DMS114 treated with DMSO at 0.1 percent for 48 hours (cell line): ENCODE measurements around the gene SUCLG1.
"Not testable (repeated sequence)": the region's sequence is repeated elsewhere in the genome, so short reads cannot be mapped to it uniquely, and the experiment has no call there.

Experiments used
- DNase-seq: peaks from one replicate; lab custom pipeline; 2025; ENCODE audit not compliant: unreplicated experiment; lab: John Stamatoyannopoulos, UW

The SUCLG1 gene

DNA sequence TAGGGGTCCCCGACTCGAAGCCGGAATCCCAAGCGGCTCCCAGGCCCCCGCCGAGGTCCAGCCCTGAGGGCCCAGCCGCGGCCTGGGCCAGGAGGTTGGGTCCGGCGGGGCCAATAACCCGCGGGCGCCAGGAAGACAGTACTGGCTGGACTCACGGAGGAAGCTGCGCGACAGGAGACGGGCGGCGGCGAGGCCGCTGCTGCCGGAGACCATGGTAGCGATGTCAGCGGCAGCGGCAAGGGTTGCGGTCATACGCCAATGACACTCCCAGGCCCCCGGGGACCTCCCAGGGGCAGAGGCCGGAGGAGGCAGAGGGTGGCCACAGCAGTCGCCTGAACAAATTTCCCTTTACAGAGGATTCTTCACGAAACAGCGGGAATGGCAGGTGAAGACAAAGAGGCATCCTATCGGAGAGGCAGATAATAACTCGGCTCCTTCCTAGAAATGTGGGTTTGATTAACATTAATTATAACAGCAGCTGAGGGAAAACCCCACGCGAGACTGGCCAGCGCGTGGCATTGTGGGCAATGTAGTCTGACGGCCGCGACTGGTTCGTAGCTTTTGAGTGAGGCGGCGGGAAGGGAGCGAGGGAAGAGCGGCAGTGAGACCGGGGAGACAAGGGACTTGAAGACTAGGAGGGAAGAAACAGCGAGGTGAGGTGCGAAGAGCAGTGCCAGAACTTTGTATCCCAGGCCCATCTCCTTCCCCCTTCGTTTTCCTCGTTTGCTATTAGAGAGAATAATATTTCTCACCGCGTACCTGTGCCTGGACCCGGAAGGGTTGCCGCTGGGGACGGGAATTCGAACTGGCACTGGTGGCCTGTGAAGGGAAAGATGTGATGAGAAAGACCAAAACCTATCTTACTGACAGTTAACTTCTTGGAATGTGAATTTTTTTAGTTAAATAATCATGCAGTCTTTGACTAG, at the start of gene SUCLG1:
Gene SUCLG1 (minus strand): TSS at position 263 of the 926 bp plus-strand sequence. CDS start 11 bp downstream, at position 252.
- DNase-seq, result peak; percentile 89

DNA sequence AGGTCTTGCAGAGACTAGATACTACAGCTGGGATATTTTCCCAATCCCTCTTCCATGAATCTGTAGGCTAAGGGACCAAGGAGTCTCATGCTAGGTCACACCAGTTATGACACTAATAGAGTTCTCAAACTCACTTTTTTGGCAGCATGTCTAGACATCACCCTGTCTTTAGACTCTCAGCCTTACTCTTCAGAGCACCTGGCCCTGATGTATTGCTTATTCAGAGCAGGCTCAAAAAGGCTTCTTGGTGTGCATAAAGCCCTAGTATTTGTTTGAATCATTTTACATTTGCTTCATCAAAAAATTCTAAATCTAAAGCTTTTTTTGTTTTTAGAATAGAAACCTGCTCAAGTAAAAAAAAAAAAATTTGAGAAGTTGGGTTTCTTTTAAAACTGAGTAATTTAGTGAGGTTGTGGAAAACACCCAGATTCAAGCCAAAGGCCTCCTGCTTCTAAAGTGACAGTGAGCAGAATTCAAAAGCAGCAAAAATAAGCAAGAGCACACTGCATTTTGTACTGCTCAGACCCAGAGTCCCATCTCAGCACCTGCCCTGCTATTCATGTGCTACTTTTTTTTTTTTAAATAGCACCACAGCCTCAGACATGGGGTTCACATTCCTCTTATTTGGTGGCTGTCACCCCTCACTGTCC, 39.2 kb upstream of the SUCLG1 start:
- DNase-seq, result no peak

DNA sequence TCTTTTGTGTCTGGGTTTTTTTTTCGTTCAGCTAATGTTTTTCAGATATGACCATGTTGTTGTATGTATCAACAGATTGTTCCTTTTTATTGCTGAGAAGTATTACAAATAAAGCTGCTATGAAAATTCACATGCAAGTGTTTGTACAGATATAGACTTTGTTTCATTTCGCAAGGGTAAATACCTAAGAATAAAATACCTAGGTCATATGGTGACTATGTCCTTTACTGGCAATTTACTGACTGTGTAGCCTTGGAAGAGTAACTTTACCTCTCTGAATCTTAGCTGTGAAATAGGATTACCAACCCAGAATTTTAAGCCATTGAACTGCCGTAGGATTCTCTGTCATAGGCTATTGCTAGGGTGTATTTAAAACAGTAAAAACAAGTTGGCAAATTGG, 38.2 kb upstream of the SUCLG1 start:
- no peak for DNase-seq

DNA sequence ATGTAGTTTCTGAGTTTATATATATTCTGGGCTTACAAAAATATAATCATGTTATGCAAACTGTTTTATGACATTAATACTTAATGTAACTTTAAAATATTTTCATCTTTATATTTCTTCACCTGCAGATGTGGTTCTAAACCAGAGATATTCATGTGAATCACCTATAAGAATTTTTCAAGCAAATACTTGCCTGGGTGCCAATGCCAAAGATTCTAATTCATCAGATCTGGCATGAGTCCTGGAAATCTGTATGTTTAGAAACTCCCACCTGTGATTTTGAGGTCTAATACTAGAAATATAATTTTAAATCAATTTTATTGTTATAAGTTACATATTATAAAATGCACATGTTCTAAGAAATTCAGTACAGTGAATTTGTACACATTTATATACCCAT, 37.3 kb upstream of the SUCLG1 start:
- DNase-seq, result no peak

DNA sequence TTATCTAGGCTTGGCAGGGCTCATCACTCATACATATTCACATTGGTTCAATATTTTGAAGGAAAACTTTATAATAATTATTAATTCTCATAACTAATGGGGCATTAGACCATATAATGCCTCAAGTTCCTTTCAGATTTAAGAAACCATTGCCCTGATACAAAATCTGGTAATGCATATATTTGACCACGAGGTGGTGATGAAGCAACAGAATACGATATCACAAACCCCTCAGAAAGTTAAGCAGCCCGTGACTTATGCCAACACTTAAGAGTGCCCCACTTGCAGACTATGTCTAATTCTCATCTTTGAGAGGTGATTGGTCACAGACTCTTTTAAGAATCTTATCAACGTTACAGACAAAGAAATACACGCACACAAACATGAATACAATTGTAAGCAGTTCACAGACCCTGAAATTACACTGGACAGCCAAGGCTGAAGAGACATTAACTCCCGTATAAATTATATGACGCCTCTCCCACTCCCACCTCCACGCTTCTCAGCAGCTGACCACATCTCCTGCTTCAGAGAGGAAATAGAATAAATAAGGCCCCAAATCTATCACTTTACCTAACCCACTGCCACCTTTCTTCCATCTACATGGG, 36.6 kb upstream of the SUCLG1 start:
- DNase-seq, result peak; percentile 62

DNA sequence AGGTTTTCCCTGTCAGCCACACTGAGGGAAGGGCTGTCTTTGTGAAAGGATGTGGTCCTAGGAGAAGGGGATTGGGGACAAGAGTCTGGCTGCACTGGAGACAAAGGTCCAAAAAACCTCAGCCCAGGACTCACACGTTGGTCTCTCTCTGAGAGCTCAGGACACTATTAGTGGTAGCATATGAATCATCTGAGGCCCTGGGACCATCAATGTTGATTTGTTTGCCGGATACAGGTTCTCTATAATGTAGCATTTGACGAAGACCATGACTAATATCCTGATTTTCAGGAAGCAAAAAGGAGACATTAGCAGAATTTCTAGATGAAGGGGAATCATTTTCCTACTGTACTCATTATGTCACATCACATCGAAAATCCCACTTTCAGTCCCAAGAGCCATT, 35.0 kb upstream of the SUCLG1 start:
- no peak for DNase-seq

DNA sequence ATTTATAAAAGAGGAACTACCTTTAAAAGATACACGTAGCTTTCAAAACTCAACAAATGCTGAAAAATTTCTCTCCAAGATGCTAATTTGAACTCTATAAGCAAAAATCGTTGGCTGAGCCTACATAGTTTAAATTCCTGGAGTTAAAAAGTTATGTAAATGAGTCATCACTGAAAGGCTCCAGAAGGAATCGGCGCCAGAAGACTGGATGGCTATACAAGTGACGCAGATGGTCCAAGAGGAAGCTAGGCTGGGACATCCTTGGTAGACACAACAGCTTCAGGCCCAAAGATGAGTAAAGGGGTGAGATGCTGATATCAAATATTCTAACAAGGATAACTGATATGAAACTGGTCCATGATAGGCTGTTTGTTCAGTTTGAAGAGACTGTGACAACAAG, 34.4 kb upstream of the SUCLG1 start:
- DNase-seq, result no peak

DNA sequence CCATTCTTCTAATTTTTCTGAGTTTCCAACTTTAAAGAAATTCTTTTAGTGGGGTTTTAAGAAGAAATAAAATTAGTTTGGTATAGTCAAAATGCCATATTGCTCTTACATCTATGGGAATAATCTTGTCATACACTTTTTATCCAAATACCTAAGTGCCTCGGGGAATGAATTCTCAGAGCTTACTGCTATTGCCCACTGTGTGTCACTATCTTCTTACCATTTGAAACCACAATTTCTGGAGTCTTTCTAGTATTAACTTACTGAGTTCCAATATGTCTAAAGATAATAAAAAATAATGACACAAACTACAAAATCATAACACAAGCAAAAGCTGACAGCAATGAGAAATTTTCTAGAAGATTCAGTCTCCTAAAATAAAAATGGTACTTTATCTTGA, 33.5 kb upstream of the SUCLG1 start:
- peak; percentile 14 for DNase-seq

DNA sequence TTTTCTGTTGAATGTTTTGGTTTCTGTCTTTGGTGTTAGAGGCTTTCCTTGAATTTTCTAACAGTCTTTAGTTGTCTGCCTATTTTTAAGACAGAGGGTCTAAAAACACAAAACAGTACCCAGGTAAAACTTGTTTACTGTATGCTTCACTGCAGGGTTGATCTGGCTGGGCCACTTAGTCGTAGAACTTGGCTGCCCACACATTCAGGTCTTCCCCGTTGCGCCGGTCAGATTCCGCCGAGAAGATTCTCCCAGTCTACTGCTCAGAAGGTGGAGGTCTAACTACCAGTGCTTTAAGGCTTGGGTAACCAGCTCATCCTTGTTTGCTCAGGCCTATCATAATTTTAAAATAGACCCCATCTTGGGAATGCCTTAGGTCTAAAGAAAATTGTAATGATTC, 32.7 kb upstream of the SUCLG1 start:
- DNase-seq, result no peak

DNA sequence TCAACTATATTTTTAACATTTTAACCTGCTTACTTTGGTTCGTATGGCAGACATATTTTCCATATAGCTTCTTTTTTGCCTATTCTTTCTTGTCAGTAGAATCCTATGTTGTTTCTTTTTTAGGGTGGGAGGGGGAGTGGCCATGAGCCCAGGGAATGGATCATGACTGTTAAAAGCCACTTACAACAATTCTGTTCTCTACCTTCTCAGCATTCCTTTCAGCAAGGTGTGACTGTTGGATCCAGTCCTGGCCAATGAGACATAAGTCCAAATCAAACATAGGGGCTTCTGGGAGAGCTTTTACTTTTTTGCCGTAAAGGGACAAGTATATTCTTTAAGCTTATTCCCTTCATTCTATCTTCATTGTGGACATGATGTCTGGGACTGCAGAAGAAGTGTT, 32.2 kb upstream of the SUCLG1 start:
- no peak for DNase-seq

DNA sequence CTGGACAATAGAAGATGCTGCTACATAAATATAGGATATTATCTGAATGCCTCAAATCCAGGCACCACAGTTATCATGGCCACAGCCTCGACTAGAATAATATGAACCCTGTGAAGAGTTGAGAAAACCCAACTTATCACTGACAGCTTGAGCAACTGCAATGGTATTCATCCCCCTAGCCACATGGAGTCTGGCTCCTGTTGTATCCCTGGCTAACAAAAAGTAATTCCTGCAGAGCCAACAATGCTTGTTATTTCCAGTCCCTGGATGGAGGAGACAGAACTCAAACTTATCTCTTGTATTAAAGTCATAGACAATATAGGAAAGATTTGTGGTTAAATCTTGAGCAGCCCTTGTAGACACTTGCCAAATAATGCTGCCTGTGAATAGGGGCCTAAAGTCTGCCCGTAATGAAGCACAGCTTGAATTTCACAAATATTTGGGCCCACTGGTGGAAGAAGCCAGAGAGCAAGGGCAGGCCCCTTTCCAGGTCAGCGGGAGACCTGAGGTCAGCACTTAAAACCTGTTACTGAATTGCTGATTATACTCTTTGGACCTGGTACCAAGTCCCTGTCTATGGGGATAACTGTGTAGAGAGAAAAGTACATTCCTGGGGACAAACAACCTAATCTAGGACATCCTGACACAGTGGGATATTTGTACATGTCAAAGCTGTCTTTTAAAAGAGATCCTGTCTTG, 28.4 kb upstream of the SUCLG1 start:
- DNase-seq, result no peak

DNA sequence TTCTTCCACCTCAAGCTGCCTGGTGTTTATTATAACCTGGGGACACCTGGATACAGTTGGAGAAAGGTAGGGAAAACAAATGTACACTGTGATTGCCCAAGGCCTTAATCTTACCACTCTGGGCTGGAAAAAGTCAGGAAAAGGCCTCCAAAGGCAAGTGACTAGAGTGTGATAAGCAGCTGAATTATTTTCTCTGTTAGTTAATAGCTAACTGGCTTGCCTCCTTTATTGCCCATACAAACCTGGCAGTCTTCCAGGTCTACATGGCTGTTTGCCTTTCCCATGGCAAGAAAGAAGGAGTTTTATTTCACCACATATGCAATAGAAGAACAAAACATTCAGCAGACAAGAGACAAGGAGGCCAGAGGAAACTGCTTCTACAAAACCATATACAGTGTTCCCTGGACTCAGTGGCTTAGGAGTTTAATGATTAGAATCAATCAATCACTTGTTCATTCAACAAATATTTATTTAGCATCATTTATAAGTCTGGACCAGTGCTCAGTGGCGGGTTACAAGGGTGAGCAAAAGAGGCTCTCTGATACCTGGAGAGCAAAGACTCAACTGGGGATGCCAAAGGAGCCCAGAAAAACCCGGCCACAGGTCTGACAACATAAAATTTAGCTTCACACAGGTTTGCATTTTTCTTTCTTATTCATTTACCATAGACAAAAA, 27.5 kb upstream of the SUCLG1 start:
- DNase-seq, result no peak

DNA sequence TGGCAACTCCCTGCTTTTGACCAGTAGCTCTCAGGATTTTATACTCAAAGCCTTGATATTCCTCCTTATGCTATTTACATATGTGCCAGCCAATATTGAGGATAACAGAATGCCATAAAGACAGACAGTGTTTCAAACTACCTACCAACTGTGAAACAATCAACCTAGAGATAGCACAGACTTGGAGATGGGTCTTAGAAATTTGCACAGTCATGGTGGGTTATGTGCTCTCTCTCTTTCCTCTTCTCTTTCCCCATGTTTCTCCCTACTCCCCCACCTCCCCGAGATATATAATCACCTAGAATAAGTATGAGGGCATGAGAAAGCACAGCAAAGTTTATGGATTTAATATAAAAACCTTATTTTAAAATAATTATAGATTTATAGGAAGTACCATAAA, 24.2 kb upstream of the SUCLG1 start:
- no peak for DNase-seq

DNA sequence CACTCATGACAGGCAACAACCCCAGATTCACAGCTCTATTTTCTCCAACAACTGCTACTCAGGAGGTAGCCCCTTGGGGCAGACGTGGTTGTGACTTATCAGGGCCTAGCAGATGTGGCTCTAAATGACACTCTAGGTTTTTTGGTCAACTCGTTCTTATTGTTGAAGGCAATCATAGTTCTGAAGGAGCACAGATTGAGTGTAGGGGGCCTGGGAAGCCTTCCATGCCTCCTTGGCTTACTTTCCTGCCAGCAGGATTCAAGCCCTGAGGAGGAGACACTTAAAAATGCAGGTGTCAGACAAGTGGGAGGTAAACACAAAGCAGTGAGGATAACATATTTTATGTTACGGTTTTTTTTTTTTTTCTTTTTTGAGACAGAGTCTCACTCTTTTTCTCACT, 23.5 kb upstream of the SUCLG1 start:
- DNase-seq, result no peak

DNA sequence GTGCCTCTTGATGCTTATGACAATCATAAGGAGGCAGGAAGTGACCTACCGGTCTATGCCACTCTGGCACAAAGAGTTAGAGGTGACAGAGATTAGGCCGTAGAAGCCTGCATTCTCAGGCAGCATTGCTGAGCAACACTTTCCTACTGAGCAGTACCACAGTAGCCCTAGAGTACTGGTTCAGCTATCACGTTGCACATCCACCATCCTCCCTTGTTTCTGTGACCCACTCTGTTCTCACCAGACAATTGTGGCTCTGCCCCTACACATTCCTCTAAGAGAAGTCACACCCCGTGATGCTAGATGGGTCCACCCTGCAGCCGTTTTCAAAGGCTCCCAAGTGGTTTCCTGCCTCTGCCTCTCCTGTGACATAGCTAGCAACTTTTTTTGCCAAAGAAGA, 22.6 kb upstream of the SUCLG1 start:
- DNase-seq, result no peak

DNA sequence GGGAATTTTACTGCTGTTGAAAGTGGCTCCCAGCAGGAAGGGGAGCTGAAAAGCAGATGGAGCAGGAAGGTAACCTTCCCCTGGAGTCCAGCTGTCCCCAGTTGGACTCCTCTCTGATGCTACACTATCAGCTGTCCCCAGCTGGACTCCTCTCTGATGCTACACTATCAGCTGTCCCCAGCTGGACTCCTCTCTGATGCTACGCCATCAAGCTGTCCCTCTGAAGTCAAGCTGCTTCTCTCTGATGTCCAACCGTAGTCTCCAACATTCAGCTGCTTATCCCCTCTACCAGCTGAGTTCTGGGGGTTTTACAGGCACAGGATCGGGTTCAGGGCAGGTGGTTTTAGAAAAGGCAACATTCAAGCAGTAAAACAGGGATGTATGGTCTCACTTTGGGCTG, 19.8 kb upstream of the SUCLG1 start:
- no peak for DNase-seq

DNA sequence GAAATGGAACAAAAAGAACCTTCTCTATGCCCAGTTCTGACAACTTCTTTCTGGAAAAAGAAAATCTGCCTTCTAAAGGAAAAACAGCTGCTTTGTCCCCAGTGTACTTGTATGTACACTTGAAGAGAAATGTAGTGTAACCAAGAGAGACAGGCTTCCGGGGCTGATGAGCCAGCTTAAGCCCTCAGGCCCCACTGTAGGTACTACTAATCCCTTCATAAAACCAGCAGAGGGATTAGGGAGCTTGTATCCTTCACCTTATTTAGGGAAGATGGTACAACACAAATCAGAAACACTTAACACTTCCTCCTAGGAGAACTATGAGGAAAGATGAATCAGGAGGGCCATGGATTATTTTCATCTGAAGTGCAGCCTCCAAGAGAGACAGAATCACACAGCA, 18.8 kb upstream of the SUCLG1 start:
- DNase-seq, result no peak

DNA sequence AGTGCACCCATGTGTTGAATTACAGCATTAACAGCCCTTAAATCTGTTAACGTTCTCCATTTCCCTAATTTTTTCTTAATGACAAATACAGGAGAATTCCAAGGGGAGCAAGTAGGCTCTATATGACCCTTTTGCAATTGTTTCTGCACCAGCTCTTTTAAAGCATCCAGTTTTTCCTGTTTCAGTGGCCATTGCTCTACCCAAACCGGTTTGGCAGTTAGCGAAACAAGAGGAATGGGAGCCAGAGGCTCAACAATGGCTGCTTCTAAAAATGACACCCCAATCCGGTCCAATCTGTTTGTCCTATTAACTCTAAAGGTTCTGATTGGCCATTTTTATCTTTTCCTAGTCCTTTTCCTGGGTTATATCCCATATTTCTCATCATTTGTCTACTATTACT, 15.1 kb upstream of the SUCLG1 start:
- no peak for DNase-seq

DNA sequence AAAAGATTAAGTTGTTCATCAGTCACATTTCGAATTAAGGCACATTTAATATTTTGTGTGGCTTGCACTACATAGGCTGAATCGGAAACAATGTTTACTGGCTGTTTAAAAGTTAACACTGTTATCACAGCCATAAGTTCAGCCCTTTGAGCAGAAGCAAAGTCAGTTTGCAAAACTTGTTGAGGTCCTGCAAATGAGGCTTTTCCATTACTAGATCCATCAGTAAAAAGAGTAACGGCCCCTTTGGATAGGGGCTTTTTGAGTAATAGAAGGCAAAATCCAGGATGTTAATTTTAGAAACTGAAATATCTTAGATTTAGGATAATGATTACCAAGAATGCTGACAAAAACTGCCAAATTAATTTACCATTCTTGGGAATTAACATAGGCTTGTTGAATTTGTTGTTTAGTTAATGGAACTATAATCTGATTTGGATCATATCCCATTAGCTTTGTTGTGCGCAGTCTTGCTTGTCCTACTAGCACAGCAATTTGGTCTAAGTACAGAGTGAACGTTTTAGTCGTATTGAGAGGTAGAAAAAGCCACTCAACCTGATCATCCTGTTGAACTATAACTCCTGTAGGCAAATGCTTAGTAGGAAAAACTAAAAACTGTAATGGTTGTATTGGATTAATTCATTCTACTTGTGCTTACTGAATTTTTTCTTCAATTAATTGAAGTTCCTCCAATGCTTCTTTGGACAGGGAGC, 13.9 kb upstream of the SUCLG1 start:
- DNase-seq, result no peak

DNA sequence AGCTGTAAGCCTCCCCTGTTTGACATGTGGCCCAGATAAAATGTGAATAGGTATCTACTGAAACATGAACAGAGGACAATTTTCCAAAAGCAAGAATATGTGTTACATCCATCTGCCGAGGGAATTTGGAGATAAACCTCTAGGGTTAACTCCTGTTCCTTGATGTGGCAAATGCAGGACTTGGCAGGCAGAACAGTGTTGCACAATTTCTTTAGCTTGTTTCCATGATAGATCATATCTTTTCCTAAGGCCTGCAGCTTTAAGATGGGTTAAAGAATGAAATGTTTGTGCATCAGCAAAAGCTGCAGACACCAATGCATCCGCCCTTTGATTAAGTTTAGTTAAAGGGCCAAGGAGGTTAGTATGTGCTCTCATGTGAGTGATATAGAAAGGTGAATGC, 13.3 kb upstream of the SUCLG1 start:
- not testable (repeated sequence) for DNase-seq
